ENCODE measurements around the gene FAM107B. TPM values are rescaled to one million over a fixed set of nuclear protein-coding genes. Genes with fewer than 3 reads are reported as not detected.

The FAM107B gene
- total RNA-seq, 2 experiments from 2014 or later = 114 to 121 TPM

DNA sequence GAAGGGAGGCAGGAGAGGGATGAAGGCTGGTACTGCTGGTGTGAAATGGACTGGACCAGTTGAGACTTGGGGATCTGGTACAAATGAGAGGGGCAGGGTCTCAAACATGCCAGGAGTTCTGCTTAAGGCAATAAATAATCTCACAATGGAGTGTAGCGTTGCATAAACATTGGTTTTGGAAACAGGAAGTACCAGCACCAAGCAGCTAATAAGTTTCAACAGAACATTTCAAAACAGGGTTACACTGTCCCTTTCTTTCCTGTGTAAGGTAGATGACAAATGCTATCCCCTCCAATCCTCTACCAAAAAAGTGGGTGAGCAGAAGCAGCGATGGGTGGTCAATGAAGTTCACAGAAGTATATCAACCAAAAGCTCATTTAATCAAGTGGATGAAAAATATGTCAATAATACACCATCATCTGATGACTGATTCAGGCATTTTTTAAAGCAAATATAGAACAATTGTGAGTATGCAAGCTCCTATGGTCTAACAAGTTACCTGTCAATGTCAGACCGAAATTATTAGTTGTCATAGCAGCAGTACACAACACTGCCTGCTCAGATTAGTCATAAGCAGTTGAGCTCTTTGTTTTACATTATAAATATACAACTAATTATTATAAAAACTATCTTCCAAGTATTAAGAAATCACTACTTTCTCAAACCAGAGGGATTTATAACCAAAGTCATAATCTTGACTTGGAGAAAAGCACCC is 220.0 kb downstream of the FAM107B start:
- peaks cover 92% of the 10 kb centered on the region for H3K4me1 Mint-ChIP-seq (ENCODE audit: low read depth)
- no peak overlapping the region for H3K4me3 Mint-ChIP-seq
- CTCF ChIA-PET = interaction anchor here (0.9 to 4.2 kb wide), 6 partner anchors 7 to 29 kb away, joined by 3 to 44 read pairs (median 8); no protein-coding TSS in a partner anchor
- POLR2A ChIA-PET = interaction anchor here (0.7 to 3.2 kb wide), 11 partner anchors 8 to 50 kb away, joined by 3 to 24 read pairs (median 4); no protein-coding TSS in a partner anchor
- intact Hi-C loops (cut with micrococcal nuclease) = loop anchor here (5.0 kb wide), 1 partner anchor 33 kb away; no protein-coding TSS in a partner anchor
- peak; percentile 37 for ATAC-seq
- peaks cover 62% of the 10 kb centered on the region for H3K36me3 Mint-ChIP-seq (ENCODE audit: low read depth)
- DNase-seq = no peak
- H3K9me3 Mint-ChIP-seq = no peaks in the 10 kb centered on the region
- TF ChIP-seq, protein P1, sequence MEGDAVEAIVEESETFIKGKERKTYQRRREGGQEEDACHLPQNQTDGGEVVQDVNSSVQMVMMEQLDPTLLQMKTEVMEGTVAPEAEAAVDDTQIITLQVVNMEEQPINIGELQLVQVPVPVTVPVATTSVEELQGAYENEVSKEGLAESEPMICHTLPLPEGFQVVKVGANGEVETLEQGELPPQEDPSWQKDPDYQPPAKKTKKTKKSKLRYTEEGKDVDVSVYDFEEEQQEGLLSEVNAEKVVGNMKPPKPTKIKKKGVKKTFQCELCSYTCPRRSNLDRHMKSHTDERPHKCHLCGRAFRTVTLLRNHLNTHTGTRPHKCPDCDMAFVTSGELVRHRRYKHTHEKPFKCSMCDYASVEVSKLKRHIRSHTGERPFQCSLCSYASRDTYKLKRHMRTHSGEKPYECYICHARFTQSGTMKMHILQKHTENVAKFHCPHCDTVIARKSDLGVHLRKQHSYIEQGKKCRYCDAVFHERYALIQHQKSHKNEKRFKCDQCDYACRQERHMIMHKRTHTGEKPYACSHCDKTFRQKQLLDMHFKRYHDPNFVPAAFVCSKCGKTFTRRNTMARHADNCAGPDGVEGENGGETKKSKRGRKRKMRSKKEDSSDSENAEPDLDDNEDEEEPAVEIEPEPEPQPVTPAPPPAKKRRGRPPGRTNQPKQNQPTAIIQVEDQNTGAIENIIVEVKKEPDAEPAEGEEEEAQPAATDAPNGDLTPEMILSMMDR (IDR thresholded peaks at IDR 0.05) = no peak
- H3K27me3 Mint-ChIP-seq = no peaks in the 10 kb centered on the region
- peak overlapping the region; percentile 88 for H3K27ac Mint-ChIP-seq

DNA sequence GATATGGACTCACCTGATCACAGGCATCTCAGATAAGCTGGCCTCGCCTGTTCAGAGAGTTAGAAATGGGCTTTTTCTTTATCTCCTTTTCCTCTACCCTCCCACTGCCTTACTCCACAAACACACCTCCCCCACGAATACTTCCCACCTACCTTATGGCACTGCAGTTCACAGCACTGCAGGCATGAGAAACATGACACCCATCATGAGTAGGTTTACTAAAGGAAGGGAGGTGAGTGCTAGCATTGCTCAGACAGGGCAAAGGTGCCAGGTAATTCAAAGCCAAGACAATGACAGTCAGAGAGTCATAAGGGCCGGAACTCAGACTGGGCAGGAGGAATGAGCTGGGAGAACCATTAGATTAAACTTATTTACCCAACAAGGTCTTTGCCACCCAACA is 220.6 kb downstream of the FAM107B start:
- CTCF ChIA-PET = interaction anchor here (0.9 to 8.9 kb wide), 9 partner anchors 8 to 269 kb away, joined by 3 to 57 read pairs (median 8); no protein-coding TSS in a partner anchor
- intact Hi-C loops (cut with micrococcal nuclease) = loop anchor here (5.0 kb wide), 1 partner anchor 33 kb away; no protein-coding TSS in a partner anchor
- Mint-ChIP-seq H3K9me3 (no peaks in the 10 kb centered on the region), H3K27ac (peak overlapping the region; percentile 88), H3K4me1 (ENCODE audit: low read depth) (peaks cover 93% of the 10 kb centered on the region), H3K27me3 (no peaks in the 10 kb centered on the region), H3K4me3 (no peak overlapping the region), H3K36me3 (ENCODE audit: low read depth) (peaks cover 64% of the 10 kb centered on the region)
- POLR2A ChIA-PET = interaction anchor here (0.8 to 3.2 kb wide), 9 partner anchors 8 to 51 kb away, joined by 3 to 24 read pairs (median 4); no protein-coding TSS in a partner anchor
- TF ChIP-seq, protein P1 (IDR thresholded peaks at IDR 0.05) = no peak
- ATAC-seq (no peak), DNase-seq (no peak)

DNA sequence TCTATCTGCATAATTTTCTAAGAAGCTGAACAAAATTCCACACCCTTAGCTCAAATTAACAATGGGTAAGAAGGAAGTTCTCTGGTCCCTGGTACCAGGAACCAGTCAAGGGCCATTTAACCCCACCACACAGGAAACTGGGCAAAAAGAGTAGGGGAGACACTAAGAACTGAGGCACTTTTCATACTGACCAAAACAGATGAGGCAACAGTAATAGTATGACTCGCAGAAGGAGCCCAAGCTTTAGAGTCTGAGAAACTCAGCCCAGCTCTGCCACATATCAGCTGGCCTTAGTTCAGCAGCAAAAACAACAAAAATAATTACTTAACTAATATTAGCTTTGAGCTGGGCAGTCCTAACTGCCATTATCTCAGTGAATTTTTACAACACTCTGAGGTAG is 221.2 kb downstream of the FAM107B start:
- Mint-ChIP-seq H3K27ac (peak overlapping the region; percentile 83), H3K9me3 (no peaks in the 10 kb centered on the region), H3K27me3 (no peaks in the 10 kb centered on the region), H3K4me1 (ENCODE audit: low read depth) (peaks cover 93% of the 10 kb centered on the region), H3K36me3 (ENCODE audit: low read depth) (peaks cover 60% of the 10 kb centered on the region), H3K4me3 (no peak overlapping the region)
- TF ChIP-seq, protein P1 (IDR thresholded peaks at IDR 0.05) = no peak
- ChIA-PET CTCF (interaction anchor here (1.0 to 8.9 kb wide), 12 partner anchors 8 to 355 kb away, joined by 3 to 57 read pairs (median 6); partner anchors contain the start of genes CDNF, HSPA14 and MSANTD7), POLR2A (interaction anchor here (0.7 to 3.2 kb wide), 11 partner anchors 8 to 285 kb away, joined by 3 to 24 read pairs (median 4); partner anchors contain the start of genes HSPA14 and MSANTD7)
- peak; percentile 46 for DNase-seq
- peak; percentile 57 for ATAC-seq
- intact Hi-C loops (cut with micrococcal nuclease) = loop anchor here (5.0 kb wide), 1 partner anchor 34 kb away; no protein-coding TSS in a partner anchor

DNA sequence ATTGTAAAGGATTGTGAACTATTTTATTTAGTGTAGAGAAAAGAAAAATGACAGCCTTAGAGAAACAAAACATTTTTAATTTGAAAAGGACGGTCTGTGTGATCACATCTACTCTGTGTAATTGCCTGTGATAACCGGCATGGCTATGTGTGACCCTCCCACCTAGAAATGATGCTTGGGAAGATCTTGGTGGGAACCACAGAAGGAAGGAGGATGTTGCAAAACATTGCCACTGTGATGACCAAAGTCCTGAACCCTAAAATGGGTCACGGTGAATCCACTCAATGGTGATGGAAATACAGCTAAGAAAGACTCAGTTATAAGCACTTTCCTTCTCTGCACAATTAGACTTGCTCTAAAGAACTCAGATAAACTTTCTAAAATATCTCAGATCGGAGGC is 222.7 kb downstream of the FAM107B start:
- POLR2A ChIA-PET = interaction anchor here (0.8 to 3.2 kb wide), 4 partner anchors 19 to 46 kb away, joined by 3 to 24 read pairs (median 6); no protein-coding TSS in a partner anchor
- ATAC-seq (no peak), DNase-seq (no peak)
- H3K4me1 Mint-ChIP-seq (ENCODE audit: low read depth) = peaks cover 88% of the 10 kb centered on the region
- H3K4me3 Mint-ChIP-seq = no peak overlapping the region
- H3K27me3 Mint-ChIP-seq = no peaks in the 10 kb centered on the region
- intact Hi-C loops (cut with micrococcal nuclease) = loop anchor here (5.0 kb wide), 1 partner anchor 35 kb away; no protein-coding TSS in a partner anchor
- H3K9me3 Mint-ChIP-seq = no peaks in the 10 kb centered on the region
- peaks cover 62% of the 10 kb centered on the region for H3K36me3 Mint-ChIP-seq (ENCODE audit: low read depth)
- H3K27ac Mint-ChIP-seq = peak overlapping the region; percentile 67
- TF ChIP-seq, protein P1 (IDR thresholded peaks at IDR 0.05) = no peak
- CTCF ChIA-PET = interaction anchor here (1.5 to 8.9 kb wide), 6 partner anchors 9 to 353 kb away, joined by 3 to 57 read pairs (median 14); partner anchors contain the start of genes CDNF, HSPA14 and MSANTD7

All from activated CD8-positive, alpha-beta T cell treated with anti-CD3 and anti-CD28 coated beads for 36 hours (primary cell).